ENCODE data around the gene MUC5B.
"Not testable (repeated sequence)": the region's sequence is repeated elsewhere in the genome, so short reads cannot be mapped to it uniquely, and the experiment has no call there.

DNA sequence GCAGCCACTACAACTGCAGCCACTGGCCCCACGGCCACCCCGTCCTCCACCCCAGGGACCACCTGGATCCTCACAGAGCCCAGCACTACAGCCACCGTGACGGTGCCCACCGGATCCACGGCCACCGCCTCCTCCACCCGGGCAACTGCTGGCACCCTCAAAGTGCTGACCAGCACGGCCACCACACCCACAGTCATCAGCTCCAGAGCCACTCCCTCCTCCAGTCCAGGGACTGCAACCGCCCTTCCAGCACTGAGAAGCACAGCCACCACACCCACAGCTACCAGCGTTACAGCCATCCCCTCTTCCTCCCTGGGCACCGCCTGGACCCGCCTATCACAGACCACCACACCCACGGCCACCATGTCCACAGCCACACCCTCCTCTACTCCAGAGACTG, 23.4 kb downstream of the MUC5B start:
- TF ChIP-seq, protein P1, sequence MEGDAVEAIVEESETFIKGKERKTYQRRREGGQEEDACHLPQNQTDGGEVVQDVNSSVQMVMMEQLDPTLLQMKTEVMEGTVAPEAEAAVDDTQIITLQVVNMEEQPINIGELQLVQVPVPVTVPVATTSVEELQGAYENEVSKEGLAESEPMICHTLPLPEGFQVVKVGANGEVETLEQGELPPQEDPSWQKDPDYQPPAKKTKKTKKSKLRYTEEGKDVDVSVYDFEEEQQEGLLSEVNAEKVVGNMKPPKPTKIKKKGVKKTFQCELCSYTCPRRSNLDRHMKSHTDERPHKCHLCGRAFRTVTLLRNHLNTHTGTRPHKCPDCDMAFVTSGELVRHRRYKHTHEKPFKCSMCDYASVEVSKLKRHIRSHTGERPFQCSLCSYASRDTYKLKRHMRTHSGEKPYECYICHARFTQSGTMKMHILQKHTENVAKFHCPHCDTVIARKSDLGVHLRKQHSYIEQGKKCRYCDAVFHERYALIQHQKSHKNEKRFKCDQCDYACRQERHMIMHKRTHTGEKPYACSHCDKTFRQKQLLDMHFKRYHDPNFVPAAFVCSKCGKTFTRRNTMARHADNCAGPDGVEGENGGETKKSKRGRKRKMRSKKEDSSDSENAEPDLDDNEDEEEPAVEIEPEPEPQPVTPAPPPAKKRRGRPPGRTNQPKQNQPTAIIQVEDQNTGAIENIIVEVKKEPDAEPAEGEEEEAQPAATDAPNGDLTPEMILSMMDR (IDR thresholded peaks at IDR 0.05): not testable (repeated sequence)
- TF ChIP-seq POLR2A (IDR thresholded peaks at IDR 0.05): not testable (repeated sequence)

All from ovary (tissue), 3 donors.